ENCODE data around the gene MYH10.

MYH10 gene

DNA sequence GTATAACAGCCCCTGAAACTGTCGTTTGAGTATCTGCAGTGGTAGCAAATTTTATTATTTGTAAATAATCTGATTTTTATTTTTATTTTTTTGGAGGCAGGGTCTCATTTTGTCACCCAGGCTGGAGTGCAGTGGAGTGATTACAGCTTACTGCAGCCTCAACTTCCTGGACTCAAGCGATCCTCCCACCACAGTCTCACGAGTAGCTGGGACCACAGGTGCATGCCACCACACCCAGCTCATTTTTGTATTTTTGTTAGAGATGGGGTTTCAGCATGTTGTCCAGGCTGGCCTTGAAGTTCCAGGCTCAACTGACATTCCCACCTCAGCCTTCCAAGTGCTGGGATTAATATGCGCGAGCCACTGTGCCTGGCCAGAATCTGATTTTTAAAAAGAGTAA, 192.1 kb downstream of the MYH10 start:
- no peak for FAIRE-seq

DNA sequence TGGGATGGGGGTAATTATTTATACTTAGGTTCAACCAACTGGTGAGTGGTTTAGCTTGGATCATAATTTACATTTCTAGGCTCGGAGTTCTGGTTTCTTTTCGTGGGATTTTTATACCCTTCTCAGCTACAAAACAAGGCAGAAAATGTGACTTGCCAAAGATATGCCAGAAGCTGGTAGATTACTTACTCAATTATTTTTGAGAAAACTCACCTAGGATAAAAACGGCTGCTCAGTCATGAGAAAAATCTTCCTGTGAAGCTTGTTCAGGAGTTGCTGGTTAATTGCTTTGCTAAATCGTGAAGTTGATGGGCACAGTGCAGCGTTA, 193.7 kb downstream of the MYH10 start:
- FAIRE-seq = no peak

DNA sequence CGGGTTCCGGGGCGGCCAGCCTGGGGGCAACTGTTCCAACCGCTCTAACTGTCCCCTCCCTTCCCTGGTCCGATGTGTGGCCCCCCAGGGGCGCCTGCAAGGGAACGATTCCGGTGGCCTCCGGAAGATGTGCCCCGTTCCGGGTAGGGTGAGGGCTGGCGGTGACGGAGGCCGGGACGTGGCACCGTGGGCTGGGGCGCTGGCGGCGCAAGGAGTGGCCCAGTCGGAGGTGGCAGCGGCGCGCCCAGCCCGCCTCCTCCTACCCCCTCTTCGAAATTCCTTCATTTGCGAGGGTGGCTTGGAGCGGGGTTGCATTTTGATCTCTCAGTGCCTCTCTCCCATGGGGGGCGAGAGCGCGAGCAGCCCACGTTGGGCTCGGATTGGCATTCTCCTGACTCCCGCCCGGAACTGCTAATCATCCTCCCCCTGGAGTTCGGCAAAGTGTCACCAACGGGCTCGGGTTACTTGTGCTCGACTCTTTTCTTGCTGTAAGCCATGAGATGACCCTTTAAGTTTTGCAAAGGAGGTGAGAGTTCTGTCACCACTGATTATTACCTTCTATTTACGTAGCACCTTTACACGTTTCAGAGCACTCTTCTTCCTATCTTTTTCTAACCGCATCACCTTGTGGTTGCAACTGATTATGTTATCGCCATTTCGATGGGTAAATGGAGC, 194.2 kb downstream of the MYH10 start:
- FAIRE-seq = no peak

DNA sequence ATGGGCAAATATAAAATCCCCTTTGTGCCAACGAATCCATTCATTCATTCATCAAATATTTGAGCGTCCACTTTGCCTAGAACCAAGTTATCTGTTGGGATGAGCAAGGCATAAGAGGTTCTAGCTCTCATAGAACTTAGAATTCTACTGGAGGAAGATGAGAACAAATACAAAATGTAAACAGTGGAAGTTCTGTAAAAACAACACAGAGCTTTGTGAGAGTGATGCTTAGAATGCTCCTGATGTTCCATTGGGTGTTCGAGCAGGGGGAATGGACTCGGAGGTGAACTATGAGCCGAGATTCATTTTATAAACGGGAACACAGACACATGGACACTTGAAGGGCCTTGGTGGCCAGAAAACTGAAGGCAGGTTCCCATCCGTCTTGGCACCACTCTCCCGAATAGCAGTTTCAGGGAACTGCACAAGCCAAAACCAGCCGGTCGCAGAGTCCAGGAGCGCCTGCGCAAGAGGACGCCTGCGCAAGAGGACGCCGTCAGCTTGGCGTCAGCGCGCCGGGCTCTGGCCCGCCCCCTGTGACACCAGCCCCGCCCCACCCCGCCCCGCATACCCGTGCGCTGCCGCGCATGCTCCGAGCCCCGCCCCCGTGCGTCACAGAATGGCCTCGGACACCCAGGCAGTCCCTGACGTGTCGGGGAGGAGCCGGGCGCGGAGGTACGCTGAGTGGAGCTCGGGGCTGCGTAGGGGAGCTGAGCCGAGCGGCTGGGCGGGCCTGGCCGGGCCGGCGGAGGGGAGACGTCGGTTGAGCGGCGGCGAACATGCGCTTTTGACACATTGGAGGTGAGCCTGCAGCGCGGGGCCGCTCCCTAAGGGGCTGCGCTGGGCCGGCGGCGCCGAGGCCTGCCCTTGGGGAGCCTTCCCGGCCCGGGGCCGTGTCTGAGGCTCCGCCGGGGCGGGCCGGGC, 195.0 kb downstream of the MYH10 start, which contains the start of gene NDEL1:
Gene NDEL1 (plus strand): TSS at position 640 of the 924 bp plus-strand sequence. CDS start 8,388 bp downstream, outside the sequence.
- no peak for FAIRE-seq

DNA sequence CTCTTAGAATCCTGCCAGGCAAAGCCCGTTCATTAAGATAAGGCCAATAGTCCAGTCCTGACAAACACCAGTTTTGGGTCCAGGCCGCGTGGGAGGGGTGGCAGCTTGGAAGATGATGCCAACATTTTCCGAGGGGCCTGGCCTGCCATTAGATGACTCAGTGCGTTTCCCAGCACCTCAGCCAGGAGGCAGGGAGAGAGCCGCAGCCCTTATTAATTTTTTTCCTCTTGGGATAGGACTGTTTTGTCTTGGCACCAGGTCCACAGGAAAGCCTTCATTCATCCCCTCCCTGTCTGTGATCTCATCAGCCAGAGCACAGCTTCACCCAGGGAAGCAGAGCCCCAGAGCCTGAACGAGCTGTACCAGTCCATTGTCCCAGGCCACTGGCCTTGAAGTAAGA, 199.6 kb downstream of the MYH10 start:
- FAIRE-seq = no peak

DNA sequence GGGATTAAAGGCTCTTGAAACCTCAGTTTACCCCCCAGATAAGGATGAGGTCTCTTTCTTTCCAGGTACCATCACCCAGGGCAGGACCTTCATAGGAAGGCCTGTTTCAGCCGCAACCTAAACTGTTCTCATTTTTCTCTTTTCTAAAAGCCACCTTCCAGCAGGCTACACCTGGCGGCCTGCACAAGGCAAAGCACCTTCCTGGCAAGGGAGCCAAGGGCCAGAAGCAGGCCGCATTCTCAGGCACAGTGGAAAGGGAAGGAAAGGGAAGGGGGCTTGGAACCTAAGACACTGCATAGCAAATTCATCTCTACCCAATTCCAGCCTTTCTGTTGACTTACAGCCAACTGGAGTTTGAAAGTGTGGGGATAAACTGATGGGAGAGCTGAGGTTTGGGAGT, 203.7 kb downstream of the MYH10 start:
- no peak for FAIRE-seq

DNA sequence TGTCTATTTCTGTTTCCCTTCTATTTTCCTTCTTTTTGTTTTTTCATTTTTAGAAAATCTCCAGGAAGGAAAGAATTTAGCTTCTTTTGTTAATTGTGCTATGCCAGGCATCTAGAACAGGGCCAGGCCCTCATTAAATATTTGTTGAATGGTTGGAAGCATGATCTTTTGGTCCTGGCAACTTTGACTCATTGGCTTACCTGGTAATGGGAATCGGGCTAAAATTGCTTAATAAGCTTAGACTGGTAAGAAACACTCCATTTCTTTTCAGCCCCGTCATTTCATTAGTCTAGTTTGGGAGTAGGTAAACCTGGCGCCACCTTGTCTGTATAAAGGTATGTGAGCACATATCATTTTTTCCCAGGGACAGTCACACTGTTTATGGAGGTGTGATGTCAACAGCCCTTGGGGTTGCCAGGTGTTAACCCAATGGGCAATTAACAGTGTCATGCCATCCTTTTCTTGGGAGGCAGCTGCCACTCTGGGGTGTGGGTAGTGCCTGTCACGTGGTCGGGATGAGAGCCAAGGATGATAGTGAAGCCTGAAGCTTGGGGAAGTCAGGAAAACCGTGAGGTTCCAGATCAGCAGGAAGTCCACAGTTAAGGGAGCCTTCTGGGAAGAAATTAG, 204.3 kb downstream of the MYH10 start:
- no peak for FAIRE-seq

Measured in islet of Langerhans (tissue), 1 donor.